ENCODE measurements around the gene SCN1B.

The SCN1B gene

DNA sequence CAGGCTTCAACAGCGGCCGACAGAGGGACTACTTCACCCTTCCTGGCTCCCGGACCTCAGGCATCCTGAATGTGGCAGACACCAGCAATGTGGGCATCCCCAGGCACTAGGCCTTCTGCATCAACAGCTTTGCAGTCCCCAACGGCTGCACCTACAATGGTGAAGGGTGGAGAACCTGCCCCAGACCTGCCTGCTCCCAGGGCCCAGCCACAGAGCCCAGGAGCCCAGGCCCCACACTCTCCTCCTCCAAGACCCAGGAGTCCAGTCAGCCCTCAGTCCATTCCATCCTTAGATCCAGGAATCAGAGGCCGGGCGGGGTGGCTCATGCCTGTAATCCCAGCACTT lies 45.7 kb downstream of the SCN1B start:
- H3K4me3 Mint-ChIP-seq = no peak overlapping the region
- H3K4me1 Mint-ChIP-seq = peaks cover 34% of the 10 kb centered on the region
- H3K9me3 Mint-ChIP-seq = no peaks in the 10 kb centered on the region
- ATAC-seq = no peak
- H3K27me3 Mint-ChIP-seq = peaks cover 16% of the 10 kb centered on the region
- H3K36me3 Mint-ChIP-seq = no peaks in the 10 kb centered on the region
- H3K27ac Mint-ChIP-seq = no peak overlapping the region

DNA sequence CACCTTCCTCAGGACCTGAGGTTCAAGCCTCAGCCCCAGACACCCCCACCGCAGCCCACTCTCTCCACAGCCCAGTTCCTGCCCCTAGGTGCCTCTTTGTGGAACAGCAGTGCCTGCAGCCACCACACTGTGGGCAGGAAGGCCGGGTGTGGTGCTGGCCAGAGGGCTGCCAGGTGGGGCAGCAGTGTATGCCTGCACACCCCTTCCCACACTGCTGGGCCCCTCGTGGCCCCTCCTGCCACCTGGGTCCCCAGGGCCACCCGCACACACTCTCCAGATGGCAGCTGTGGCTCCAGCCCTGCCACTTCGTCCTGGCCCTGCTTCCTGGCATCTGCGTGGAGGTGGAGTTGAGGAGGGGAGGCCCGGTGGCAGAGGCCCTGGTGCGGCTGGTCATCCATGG lies 46.4 kb downstream of the SCN1B start:
- Mint-ChIP-seq H3K27ac (peak overlapping the region; percentile 1), H3K4me3 (no peak overlapping the region), H3K36me3 (no peaks in the 10 kb centered on the region), H3K9me3 (no peaks in the 10 kb centered on the region), H3K4me1 (peaks cover 34% of the 10 kb centered on the region), H3K27me3 (peaks cover 16% of the 10 kb centered on the region)
- ATAC-seq = no peak

- Mint-ChIP-seq H3K9me3 (no peaks in the 10 kb centered on the region), H3K4me1 (peaks cover 34% of the 10 kb centered on the region), H3K4me3 (no peak overlapping the region), H3K27ac (no peak overlapping the region), H3K27me3 (peaks cover 16% of the 10 kb centered on the region), H3K36me3 (no peaks in the 10 kb centered on the region)
- no peak for ATAC-seq
These were observed 47.3 kb downstream of the SCN1B start for GRCh38 chr19:35077411-35078223.

DNA sequence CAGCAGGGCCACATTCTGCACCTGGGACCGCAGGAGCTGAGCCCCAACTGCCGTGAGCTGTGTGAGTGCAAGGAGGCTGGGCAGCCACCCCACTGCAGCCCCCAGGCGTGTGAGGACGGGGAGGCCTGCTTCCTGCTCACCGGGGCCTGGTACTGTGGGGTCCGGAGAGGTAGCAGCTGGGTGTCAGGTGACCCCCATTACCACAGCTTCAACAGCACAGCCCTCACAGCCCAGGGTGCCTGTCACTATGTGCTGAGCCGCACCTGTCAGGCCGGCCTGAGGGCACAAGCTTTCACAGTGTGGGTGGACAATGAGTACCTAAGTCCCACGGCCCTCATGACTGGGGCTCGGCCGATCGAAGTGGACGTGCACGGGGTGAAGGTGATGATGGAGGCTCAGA lies 49.6 kb downstream of the SCN1B start:
- H3K27ac Mint-ChIP-seq = no peak overlapping the region
- ATAC-seq = no peak
- peaks cover 16% of the 10 kb centered on the region for H3K27me3 Mint-ChIP-seq
- H3K9me3 Mint-ChIP-seq = no peaks in the 10 kb centered on the region
- no peak overlapping the region for H3K4me3 Mint-ChIP-seq
- peaks cover 52% of the 10 kb centered on the region for H3K4me1 Mint-ChIP-seq
- H3K36me3 Mint-ChIP-seq = no peaks in the 10 kb centered on the region

DNA sequence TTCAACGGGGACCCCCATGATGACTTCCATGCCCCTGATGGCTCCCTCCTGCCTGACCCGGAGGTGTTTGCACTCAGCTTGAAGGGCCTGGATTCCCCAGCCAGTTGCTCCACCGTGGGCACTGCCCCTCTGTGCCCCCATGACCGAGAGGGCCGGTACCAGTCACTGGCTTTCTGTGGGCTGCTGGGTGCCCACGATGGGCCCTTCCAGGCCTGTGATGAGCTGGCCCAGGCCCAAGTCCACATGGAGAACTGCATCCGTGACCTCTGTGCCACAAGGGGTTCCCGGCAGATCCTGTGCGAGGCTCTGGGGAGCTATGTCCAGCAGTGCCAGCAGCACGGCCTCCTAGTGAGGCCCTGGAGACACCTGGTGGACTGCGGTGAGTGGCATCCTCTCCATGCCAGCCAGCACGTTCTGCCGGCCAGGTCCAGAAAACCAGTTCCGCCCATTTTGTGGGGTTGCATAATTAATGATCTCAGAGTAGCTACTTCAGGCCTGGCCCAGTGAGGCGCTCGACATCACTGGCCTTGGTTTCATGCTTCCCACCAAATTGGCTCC lies 50.4 kb downstream of the SCN1B start:
- ATAC-seq = no peak
- no peak overlapping the region for H3K4me3 Mint-ChIP-seq
- H3K27me3 Mint-ChIP-seq = peaks cover 16% of the 10 kb centered on the region
- no peak overlapping the region for H3K27ac Mint-ChIP-seq
- peaks cover 53% of the 10 kb centered on the region for H3K4me1 Mint-ChIP-seq
- no peaks in the 10 kb centered on the region for H3K9me3 Mint-ChIP-seq
- H3K36me3 Mint-ChIP-seq = no peaks in the 10 kb centered on the region

GRCh38 chr19:35081201-35081600 lies 50.9 kb downstream of the SCN1B start:
- H3K9me3 Mint-ChIP-seq = no peaks in the 10 kb centered on the region
- ATAC-seq = no peak
- H3K27me3 Mint-ChIP-seq = peaks cover 16% of the 10 kb centered on the region
- no peak overlapping the region for H3K27ac Mint-ChIP-seq
- no peaks in the 10 kb centered on the region for H3K36me3 Mint-ChIP-seq
- no peak overlapping the region for H3K4me3 Mint-ChIP-seq
- peaks cover 58% of the 10 kb centered on the region for H3K4me1 Mint-ChIP-seq

DNA sequence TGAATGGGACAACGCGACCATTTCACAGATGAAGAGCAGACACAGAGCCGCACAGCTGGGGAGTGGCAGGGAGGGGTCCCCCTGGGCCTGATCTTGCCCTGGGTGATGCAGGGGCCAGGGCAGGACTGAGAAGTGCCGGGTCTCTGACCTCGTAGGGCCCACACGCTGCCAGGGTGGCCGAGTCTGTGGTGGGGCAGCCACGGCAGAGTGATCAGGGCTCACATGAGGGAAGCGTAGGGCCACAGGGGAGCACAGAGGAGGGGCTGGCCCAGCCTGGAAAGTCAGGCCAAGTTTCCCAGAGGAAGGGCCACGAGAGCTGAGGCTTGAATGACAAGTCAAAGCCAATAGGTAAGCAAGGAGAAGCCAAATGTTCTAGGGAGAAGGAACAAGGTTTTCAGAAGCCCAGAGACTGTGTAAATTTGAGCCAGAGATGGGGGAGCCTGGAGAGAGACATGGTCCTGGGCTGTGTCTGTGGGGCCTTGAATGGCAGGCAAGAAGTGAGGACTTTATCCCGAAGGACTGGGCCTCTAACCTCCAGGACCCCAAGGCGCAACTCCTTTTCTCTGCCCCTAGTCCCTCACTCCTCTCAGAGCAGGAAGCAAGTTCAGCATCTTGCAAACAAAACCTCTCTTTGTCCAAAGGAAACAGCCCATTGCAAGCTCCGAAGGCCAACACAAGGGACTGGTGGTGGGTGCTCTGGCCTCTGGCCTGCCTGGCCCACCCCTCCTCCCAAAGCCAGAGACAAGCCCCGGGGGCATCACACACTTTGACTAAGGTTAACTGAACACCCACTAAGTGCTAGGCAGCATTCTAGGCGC lies 53.6 kb downstream of the SCN1B start:
- no peaks in the 10 kb centered on the region for H3K27me3 Mint-ChIP-seq
- peak overlapping the region; percentile 97 for H3K27ac Mint-ChIP-seq
- no peak overlapping the region for H3K4me3 Mint-ChIP-seq
- H3K9me3 Mint-ChIP-seq = no peaks in the 10 kb centered on the region
- peaks cover 60% of the 10 kb centered on the region for H3K4me1 Mint-ChIP-seq
- H3K36me3 Mint-ChIP-seq = no peaks in the 10 kb centered on the region
- peak; percentile 72 for ATAC-seq

GRCh38 chr19:35084509-35084762 lies 54.2 kb downstream of the SCN1B start:
- no peaks in the 10 kb centered on the region for H3K36me3 Mint-ChIP-seq
- H3K27ac Mint-ChIP-seq = peak overlapping the region; percentile 97
- H3K4me1 Mint-ChIP-seq = peaks cover 54% of the 10 kb centered on the region
- no peak overlapping the region for H3K4me3 Mint-ChIP-seq
- H3K27me3 Mint-ChIP-seq = no peaks in the 10 kb centered on the region
- H3K9me3 Mint-ChIP-seq = no peaks in the 10 kb centered on the region
- ATAC-seq = no peak

- Mint-ChIP-seq H3K27me3 (no peaks in the 10 kb centered on the region), H3K4me1 (peaks cover 60% of the 10 kb centered on the region), H3K9me3 (no peaks in the 10 kb centered on the region), H3K4me3 (peak overlapping the region; percentile 51), H3K36me3 (no peaks in the 10 kb centered on the region), H3K27ac (peak overlapping the region; percentile 97)
- ATAC-seq = peak; percentile 62
These were observed 55.7 kb downstream of the SCN1B start for GRCh38 chr19:35085947-35086346.

- no peak for ATAC-seq
- H3K27me3 Mint-ChIP-seq = no peaks in the 10 kb centered on the region
- peaks cover 60% of the 10 kb centered on the region for H3K4me1 Mint-ChIP-seq
- H3K9me3 Mint-ChIP-seq = no peaks in the 10 kb centered on the region
- H3K36me3 Mint-ChIP-seq = no peaks in the 10 kb centered on the region
- no peak overlapping the region for H3K4me3 Mint-ChIP-seq
- H3K27ac Mint-ChIP-seq = peak overlapping the region; percentile 97
These were observed 56.2 kb downstream of the SCN1B start for GRCh38 chr19:35086455-35086854.

GRCh38 chr19:35087393-35087792 lies 57.1 kb downstream of the SCN1B start:
- Mint-ChIP-seq H3K4me1 (peaks cover 60% of the 10 kb centered on the region), H3K4me3 (no peak overlapping the region), H3K27me3 (no peaks in the 10 kb centered on the region), H3K9me3 (no peaks in the 10 kb centered on the region), H3K36me3 (no peaks in the 10 kb centered on the region), H3K27ac (peak overlapping the region; percentile 97)
- no peak for ATAC-seq

DNA sequence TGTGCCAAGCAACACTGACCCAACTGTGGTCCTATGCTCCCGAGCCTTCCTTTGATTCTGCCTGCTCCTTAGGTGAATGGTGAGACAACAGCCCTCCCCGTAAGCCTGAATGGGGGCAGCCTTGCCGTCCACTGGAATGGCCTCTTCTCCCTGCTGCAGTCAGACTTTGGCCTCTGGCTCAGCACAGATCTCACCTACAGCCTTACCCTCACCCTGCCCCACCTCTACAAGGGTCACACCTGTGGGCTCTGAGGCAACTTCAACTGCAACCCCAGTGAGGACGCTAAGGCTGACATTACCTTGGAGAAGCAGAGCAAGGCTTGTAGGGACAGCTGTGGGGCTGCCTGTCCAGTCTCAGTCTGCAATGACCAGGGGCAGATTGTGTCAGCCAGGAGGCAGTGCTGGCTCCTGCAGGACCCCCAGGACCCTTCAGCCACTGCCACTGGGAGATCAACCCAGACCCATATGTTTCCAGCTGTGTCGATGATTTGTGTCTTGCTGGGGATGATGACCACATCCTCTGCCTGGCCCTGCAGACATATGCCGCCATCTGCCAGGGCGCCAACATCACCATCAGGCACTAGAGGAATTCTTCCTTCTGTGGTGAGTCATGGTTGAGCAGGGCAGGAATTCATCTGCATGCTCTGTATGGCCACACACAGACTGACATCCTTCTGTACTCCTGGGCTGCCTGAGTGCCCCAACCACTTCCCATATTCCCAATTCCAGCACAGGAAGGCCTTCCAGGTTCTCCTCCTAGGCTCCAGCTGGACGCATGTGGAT lies 58.1 kb downstream of the SCN1B start:
- ATAC-seq = no peak
- H3K27me3 Mint-ChIP-seq = no peaks in the 10 kb centered on the region
- peaks cover 58% of the 10 kb centered on the region for H3K4me1 Mint-ChIP-seq
- no peak overlapping the region for H3K4me3 Mint-ChIP-seq
- H3K9me3 Mint-ChIP-seq = no peaks in the 10 kb centered on the region
- H3K27ac Mint-ChIP-seq = no peak overlapping the region
- H3K36me3 Mint-ChIP-seq = no peaks in the 10 kb centered on the region

DNA sequence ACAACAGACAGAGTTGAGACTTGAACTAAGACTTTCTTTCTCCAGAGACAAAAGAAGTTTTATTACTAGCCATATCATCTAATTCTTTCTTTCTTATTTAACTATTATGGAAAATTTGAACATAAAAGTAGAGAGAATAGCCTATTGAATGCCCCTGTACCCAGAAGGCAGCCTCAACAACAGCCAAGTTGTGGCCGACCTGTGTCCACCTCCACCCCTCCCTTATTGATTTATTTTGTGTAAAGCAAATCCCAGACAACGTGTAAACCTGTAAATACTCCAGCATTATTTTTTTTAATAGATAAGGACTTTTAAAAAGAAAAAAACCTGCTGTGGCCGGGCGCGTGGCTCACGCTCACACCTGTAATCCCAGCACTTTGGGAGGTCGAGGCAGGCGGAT lies 59.3 kb downstream of the SCN1B start:
- no peak for ATAC-seq
- no peak overlapping the region for H3K4me3 Mint-ChIP-seq

More for the DNA sequence above, 59.3 kb downstream of the SCN1B start:
- H3K27ac Mint-ChIP-seq = no peak overlapping the region
- H3K4me1 Mint-ChIP-seq = peaks cover 45% of the 10 kb centered on the region
- H3K27me3 Mint-ChIP-seq = no peaks in the 10 kb centered on the region
- no peaks in the 10 kb centered on the region for H3K36me3 Mint-ChIP-seq
- no peaks in the 10 kb centered on the region for H3K9me3 Mint-ChIP-seq
